Stimulated activated CD4-positive, alpha-beta T cell treated with anti-CD3 and anti-CD28 coated beads, Interleukin-15, amount 100 ng/mL, for 1 hour (primary cell): Measurements from ENCODE around the gene LGMN.

Experiments used
- DNase-seq, 2 donors: peaks; one replicate each; pipeline ENCODE4 v3.0.0-alpha.2; 2020; ENCODE audit warnings: low read depth in 1 of 2, low spot score in 1 of 2

The LGMN gene

GRCh38 chr14:92656306-92657081 lies 91.9 kb downstream of the LGMN start:
- no peak for DNase-seq

GRCh38 chr14:92655419-92656201 lies 92.8 kb downstream of the LGMN start:
- DNase-seq, result no peak

- no peak for DNase-seq
Observed at GRCh38 chr14:92654239-92654901, 94.1 kb downstream of the LGMN start.
